GM18502 (cell line): ENCODE measurements around the gene TMEM130.
"Not testable (repeated sequence)": the region's sequence is repeated elsewhere in the genome, so short reads cannot be mapped to it uniquely, and the experiment has no call there.

Source experiments
- ATAC-seq: cut with Tn5 transposase; IDR thresholded peaks from one replicate; pipeline ENCODE4 v1.9.1; 2021; ENCODE audit warnings: mild to moderate bottlenecking; ENCODE audit not compliant: unreplicated experiment, poor library complexity

TMEM130 gene

GRCh38 chr7:98855610-98856422 is 14.0 kb downstream of the TMEM130 start:
- ATAC-seq, result no peak

GRCh38 chr7:98852826-98853225 is 17.0 kb downstream of the TMEM130 start:
- no peak for ATAC-seq

GRCh38 chr7:98848918-98849317 is 20.9 kb downstream of the TMEM130 start:
- ATAC-seq, result no peak

GRCh38 chr7:98842552-98842951 is 27.3 kb downstream of the TMEM130 start:
- not testable (repeated sequence) for ATAC-seq

GRCh38 chr7:98841179-98841997 is 28.4 kb downstream of the TMEM130 start:
- ATAC-seq, result no peak

GRCh38 chr7:98840722-98841121 is 29.1 kb downstream of the TMEM130 start:
- no peak for ATAC-seq

GRCh38 chr7:98840096-98840495 is 29.7 kb downstream of the TMEM130 start:
- ATAC-seq, result no peak

GRCh38 chr7:98837630-98837972 is 32.2 kb downstream of the TMEM130 start:
- ATAC-seq, result no peak

GRCh38 chr7:98836811-98837629 is 32.8 kb downstream of the TMEM130 start:
- no peak for ATAC-seq

- no peak for ATAC-seq
These were observed 34.9 kb downstream of the TMEM130 start for GRCh38 chr7:98834949-98835348.

GRCh38 chr7:98833022-98833421 is 36.8 kb downstream of the TMEM130 start:
- no peak for ATAC-seq

- no peak for ATAC-seq
These were observed 38.1 kb downstream of the TMEM130 start for GRCh38 chr7:98831641-98832221.

- ATAC-seq, result no peak
These were observed 38.8 kb downstream of the TMEM130 start for GRCh38 chr7:98830972-98831548.

GRCh38 chr7:98828368-98828767 is 41.4 kb downstream of the TMEM130 start:
- no peak for ATAC-seq

GRCh38 chr7:98827258-98827657 is 42.6 kb downstream of the TMEM130 start:
- no peak for ATAC-seq

GRCh38 chr7:98826811-98827231 is 43.0 kb downstream of the TMEM130 start:
- ATAC-seq, result no peak

GRCh38 chr7:98826387-98826786 is 43.4 kb downstream of the TMEM130 start:
- no peak for ATAC-seq

- ATAC-seq, result no peak
These were observed 46.6 kb downstream of the TMEM130 start for GRCh38 chr7:98823226-98823625.

- ATAC-seq, result no peak
These were observed 48.5 kb downstream of the TMEM130 start for GRCh38 chr7:98821348-98821747.
